HG02588 (cell line): ENCODE data around the gene TACR1.

Source experiments
- ATAC-seq: cut with Tn5 transposase; IDR thresholded peaks from one replicate; pipeline ENCODE4 v1.9.1; 2021; ENCODE audit warnings: mild to moderate bottlenecking, moderate library complexity; ENCODE audit not compliant: unreplicated experiment

TACR1 gene

DNA sequence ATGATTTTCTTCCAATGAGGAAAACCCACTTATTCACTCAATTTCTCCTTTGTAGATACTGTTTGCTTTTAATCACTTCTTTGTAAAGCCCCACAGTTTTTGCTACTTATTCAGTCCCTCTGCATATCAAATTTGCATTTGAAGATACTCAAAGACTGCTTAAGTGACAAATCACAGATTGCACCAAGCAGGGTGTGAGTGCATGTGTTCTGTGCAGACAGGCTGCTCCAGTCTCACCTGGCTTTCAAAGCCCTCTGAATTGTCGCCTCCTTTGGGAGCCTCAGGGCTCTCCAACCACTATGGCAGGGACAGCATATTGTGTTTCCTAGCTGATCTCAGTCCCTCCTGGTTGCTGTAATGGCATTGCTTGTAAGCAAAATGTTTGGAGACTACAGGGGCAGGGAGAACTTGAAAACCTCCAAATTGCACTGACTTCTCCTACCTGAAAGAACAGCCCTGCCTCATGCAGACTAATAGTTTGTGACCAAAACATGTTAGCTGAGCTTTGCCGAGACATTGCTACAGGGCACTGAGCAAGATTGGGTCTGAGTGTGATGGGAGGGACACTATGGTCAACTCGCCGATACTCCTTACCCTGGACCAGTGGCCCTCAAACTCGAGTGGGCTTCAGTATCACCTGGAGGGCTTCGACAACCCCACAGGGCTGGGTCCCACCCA lies 144.0 kb downstream of the TACR1 start:
- ATAC-seq = no peak

DNA sequence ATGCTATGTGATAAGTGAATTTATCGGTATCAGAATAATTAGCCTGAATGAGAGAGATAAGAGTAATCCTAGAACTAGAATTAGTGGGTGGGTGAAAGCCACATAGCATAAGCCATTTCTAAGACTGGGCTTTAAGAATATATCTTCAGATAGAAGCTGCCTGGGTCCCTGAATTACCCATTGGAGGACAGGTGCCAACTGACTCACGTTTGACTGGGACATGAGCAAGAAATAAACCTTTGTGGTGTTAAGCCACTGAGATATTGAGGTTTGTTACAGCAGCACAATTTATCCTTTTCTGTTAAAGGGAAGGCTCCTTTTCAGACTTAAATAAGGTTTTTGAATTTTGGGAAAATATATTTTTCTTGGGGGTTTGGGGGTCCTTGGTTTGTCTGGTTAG lies 145.0 kb downstream of the TACR1 start:
- ATAC-seq = no peak

DNA sequence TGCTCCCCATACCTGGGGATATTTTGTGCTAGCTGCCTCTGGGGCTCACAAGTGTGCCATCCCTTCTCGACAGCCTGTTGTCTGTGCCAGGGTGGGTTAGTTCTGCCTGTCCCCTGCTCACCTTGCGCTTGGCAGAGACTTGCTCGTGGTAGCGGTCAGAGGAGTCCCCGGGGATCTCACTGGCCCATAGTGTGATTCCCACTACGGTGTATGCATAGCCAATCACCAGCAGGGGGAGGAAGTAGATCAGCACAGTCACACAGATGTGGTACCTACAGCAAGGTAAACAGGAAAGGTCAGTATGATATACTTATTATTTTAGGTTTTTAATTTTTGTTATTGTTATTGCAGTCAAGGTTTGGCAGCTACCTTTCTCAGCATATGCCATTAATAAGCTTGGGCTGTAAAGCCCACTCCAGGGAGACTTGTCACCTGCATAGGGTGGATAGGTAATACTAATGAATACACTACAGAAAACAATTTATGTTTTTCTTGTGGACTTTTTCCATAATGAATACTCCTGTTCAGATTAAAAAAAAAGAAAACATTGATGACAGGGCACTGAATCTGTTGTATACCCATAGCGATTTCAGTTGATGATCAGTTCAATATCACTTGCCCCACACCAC lies 145.7 kb downstream of the TACR1 start:
- peak; percentile 93 for ATAC-seq

DNA sequence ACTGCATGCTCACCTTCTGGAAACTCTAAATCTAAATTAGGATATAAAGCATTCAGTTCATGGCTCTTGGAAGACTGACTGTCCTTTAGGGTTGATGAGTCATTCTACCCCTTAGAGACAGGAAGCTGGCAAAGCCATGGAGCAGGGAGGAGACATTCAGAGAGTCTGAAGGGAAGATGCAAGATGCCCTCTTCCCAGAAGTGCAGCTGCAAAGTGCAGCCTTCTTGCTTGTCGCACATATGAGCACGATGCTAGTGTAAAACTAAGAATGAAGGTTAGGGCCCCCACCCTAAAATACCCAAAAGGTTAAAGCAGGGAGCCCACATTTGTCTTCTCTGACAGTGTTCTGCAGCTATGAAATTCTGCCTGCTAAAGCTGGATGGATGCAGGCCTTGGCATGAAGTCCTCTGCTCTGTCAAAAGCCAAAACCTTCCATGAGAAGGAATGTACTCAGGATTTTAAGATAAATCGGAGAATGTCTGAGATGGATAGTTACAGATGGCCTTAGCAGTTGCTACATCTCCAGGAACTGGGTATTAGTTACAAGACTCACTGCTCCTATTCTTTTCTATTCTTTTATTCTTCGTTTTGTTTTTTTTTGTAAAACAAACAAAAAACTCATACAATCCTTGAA lies 151.2 kb downstream of the TACR1 start:
- ATAC-seq = no peak

DNA sequence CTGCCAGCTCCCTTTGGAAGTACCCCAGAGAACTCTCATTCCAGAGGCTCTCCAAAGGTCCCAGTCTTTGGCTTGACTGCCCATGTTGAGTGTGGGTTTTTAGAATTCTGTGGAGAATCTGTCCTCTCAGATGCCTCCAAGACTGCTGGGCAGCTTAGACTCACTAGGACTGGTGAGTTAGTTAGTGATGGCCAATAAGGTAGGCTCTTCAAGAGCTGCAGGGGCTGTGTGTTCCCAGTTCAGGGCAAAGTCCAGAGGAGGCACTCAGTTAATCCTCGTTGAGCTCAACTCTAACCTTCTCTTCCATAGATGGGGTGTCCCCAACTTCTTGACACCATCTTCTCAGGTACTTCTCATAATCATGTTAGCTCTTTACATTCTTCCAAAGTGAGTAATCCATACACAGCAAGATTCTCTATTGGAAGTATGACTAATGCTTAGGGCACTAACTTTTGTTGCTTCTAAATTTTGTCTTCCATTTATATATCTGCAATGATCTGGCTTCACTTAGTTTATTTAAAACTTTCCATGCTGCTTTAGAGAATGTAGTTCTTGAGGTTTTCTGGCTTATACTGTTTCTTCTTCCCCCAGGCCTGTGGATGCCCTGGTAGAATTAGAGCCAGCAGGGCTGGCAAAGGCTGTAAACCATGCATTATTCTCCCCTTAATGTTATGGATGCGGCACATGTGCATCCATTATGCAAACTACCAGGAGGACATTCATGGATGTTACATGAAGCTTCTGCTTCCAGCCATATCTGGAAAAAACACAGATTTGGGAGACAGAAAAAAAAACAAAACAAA lies 151.9 kb downstream of the TACR1 start:
- no peak for ATAC-seq

DNA sequence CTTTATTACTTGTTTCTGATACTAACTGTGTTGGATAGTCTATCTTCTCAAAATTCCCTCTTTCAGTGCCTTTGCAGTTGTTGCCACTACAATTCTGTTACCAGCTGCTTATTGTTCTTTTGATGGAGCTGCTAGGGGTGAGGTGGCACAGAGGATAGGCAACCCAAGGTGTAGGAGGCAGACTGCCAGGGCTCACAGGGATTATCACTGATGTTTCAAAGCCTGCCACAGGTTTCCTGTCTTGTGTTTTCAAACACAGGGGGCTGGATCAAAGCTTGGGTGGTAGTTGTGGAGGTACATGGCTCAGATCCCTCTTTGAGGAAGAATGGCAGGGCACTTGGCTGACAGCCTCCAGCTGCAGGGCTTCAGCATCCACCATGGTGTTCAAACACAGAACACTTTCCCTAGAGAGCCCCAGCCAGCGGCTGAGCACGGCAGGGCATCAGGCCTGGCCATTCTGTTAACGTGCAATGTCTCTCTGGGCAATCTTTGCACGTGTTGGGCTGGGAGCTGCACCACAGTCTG lies 153.7 kb downstream of the TACR1 start:
- ATAC-seq = no peak

DNA sequence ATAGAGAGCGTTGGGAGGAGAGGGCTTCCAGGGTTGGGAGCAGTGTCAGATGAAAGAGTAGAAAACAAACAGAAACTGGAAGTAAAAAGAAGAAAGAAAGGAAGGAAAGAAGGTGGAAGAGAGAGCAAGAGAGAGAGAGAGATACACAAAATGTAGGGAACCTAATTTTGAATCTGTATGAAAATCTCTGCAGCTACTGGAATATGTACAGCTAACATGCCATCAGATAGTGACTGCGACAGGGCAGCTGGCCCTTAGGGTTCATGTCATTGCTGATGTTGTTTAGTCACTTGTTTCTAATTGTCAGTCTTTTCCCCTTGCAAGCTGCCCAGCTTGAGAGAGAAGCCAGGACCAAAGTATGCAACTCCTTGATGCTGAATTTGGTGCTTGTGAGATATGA lies 155.0 kb downstream of the TACR1 start:
- ATAC-seq = no peak

DNA sequence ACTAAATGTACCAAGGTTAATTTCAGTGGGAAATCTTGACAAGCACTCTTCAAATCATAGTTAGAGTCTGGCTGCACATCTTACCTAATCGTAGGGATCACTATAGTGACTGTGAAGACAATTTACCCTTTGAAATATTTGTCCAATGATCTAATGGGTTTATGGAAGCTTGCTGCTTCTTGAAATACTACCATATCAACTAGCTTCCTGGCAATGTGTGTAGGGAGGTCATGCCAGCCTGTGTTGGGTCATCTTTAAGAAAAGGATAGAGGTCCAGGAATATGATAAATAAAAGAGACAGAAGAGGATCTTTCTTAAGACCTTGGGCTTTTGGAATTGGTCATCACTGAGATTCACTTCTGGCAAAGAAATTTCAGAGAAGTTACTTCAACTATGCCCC lies 156.5 kb downstream of the TACR1 start:
- no peak for ATAC-seq

DNA sequence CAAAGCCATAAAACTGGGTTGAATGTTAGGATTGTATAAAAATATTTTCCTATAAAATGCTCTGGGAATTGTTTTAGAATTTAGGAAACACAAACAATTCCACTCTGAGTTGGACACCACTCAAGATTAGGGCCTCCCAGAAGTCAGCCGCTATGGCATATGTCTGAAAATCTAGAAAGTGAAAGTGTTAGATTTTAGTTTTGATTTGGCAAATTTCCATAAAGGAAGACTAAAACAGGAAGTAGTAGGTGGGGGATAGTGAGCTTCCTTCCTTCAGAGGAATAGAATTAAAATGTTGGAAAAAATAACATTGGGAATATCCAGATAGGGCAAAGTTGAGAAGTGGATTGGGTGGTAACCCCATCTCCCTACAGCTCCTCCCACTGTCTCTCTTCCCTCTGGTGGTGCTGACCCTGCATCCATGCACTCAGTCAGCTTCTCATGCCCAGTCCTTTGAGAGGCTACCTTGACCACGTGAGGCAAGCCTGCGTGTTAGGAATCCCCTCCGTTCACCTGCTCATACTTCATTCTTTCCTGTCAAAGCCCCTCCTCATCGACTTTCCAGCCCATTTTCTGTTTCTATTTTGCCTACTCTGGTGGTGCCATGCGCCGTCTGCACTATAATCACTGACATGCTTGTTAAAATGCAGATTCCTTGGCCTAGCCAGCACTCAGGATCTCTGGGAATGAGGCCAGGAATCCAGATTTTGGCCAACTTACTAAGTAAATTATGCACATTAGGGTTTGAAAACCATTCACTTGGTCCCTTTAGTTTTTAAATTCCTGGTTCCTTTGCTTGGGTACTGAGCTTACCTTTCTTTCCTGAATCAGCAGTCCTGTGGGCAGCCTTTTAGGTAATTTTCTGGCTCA lies 157.4 kb downstream of the TACR1 start:
- no peak for ATAC-seq

DNA sequence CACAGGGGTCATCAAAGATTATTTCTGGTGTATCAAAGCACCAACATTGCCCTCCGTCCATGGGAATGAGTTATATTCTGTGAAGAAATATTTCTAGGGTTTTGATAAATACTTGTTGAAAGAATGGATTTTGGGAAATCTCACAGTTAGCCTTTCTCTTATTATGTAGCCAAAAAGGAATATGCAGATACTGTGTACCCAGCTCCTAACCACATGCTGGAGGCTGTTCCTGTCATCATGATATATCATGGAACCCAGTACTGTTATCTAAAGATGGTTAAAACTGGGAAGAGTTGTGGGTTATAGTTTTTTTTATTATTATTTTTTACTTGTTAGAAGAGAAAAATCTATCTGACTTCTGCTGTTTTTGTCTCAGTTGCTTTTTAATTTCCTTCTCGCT lies 158.1 kb downstream of the TACR1 start:
- ATAC-seq = no peak

DNA sequence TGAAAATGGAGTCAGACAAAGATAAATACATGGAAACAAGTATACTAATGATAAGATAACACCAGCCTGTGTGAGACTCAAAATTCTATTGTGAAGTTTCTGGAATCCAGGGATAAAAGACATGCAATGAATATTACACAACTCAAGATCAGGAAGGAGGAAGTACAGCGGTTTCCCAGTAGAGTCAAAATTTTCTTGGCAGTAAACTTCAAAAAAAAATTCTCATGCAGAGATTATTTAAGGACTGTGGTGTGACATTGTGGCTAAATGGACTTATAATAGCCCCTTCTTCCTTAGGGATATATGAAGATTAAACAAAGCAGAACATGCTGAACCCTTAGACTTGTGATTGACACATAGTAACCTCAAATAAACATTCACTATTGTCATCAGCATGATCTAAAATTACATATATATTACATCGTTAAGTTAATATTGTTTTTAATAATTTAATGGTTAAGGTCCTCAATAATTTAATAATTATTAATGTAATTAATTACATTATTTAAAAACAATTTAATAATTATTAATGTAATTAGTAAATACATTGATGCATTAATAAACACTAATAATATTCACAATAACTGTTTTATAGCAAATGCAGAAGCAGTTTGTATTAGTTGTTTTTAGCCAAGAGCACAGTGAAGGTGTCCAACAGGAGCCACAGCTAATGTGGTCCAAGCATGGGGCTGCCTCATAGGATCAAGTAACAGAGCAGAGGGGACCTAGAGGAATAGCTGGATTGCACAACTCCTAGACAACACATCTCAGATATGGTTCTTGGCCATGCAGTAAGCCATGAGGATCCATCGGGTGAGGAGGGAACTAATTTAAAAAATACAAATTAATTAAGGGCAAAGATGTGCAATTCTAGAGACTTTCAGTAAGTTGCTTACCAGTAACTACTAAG lies 163.6 kb downstream of the TACR1 start:
- ATAC-seq = no peak

DNA sequence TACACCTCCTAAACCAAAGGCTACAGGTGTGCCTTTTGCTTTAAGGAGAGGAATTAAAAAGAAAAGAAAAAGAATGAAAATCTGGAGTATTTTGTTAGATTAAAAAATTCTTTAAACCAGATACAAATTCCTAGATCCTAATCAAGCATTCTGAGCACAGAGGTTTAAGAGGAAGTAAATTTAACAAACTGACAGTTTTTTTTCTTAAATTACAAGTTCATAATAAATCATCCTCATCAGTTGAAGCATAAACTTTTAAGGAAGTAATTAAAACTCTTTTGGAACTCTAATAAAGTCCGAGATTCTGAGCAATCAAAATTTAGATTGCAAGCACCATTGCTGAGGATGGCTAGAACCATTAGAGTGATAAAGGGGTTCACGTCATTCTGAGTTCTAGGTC lies 165.8 kb downstream of the TACR1 start:
- no peak for ATAC-seq

DNA sequence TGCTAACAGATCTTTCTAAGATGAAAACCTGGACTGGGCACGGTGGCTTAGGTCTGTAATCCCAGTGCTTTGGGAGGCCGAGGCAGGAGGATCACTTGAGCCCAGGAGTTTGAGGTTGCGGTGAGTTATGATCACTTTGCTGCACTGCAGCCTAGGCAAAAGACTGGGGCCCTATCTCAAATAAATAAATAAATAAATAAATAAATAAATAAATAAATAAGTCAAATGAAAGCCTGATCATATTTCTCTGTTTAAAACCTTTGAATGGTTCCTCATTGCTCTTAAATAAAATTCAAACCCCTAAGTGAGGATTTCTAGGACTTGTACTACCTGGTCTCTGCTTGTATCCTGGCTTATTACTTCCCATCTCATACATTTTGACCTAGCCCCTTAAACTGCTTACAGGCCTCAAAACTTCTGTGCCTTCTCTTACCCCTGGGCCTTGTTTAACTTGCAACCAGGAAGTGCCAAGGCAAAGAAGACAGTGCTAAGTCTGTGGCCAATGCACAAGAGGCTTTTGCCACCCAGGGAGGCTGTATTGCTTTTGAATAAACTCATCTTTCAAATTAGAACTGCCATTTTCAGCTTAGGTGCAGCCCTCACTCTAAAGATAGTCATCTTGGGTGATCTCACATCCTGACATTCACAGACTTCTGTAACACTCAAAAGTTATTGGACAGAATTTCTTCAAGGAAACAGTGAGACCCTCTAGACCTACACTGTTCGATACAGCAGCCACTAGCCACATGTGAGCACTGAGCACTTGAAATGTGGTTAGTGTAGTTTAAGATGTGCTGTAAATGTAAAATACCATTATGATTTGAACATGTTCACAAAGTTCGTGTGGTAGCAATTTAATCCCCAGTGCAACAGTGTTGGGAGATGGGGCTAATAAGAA lies 167.2 kb downstream of the TACR1 start:
- ATAC-seq = no peak

DNA sequence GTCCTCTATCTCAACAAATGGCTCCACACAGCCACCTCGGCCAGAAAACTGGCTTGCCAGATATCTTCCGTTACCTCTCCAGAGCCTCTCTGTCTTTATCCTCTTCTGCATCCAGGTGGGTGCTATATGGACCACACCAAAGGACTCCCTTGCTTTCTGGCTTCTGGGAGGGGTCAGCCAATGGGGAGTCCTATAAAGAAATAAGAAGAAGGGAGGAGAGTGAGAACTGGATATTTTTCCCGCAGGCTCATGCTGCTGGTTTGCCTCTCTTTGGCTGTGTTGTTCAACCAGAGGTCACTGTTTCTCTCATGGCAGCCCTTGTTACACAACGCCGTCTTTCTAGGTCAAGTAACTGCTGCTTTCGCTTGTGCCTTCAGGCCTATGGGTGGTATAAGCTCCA lies 168.1 kb downstream of the TACR1 start:
- ATAC-seq = no peak

DNA sequence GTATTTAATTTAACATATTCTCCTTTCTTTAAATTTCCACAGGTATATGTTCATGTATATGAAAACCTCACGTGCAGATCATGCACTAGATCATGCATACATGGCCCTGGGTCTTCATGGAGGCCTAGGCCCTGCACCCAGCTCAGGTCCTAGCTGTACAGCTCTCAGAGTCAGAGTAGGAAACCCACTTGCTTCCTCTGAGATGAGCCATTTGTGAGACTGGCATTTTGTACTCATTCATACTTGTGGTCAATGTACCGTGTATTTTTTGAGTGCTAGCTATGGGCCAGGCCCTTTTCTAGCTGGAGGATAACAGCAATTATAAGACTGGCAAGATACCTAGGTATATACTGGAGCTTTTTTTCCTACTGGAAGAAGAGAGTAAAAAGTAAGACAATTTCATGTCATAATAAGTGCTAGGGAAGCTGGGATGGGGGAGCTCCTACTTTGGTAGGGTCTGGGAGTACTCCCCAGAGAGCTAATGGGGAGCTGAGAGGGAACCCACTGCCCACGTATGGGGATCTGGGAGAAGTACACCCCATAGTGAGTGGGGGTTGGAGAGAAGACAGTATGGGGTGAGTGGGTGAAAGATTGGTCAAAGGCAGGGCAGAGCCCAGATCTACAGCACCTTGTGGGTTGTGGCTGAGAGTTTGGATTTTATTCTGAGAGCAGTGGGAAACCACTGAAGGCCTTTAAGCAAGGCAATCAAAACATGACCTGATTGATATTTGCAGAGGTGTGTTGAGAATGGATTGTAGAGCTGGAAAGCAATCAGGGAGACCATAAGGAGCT lies 168.9 kb downstream of the TACR1 start:
- no peak for ATAC-seq

DNA sequence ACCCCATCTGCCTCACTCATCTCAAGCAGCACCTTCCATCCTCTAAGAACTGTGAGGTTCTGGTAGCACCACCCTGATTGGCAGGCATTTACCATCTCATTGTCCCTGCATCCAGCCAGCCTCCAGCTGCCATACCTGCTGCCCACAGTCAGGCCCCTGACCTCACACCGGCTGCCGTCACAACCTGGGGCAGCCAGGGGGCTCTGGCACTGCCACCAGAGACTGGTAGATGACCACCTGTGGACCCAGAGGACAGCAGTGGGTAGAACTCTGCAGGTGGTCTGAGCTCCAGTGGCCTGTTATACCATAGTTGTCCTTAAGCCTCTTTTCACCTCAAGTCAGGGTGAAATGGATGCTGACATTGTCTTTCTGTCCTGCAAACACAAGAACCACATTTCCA lies 171.4 kb downstream of the TACR1 start:
- ATAC-seq = no peak

DNA sequence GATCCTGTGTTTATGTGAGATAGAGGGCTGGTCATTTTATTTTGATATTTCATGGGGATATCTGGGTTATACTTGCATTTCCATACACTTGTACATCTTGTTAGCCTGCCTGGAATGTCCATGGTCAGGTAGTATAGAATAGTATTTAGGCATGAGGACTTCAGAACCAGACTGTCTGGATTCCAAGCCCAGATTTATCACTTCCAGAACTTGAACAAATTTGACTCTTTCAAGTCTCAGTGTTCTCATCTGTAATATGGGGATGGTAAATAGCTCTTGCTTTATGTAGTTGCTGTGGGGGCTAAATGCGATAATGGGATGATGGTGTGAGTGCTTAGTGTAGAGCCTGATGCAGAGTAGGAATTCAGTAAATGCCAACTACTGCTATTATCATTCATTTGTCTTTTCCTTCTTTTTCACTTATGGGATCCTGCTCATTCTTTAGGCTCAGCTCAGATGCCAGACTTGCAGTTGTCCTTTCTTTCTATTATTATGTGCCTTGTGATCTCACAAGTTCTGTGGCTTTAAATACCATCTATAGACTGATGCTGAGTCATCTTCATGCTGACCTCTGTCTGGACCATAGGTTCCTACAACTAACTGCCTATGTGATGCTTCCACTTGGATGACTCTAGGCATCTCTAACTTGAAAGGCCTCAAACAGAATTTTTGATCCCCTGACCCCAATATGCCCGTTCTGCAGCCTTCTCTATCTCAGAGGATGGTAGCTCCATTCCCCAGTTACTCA lies 173.5 kb downstream of the TACR1 start:
- no peak for ATAC-seq
